DOHH2 (cell line): ENCODE measurements around the gene GLUL.

ENCODE experiments used
- H3F3A ChIP-seq: fragments of 200-600 bp; sonication (generic), shearing (Covaris generic); 2 replicates; pipeline ENCODE4 v1.6.0; 2016; ENCODE audit warnings: antibody characterized with exemption, mild to moderate bottlenecking; ENCODE audit not compliant: control insufficient read depth, insufficient read depth
- H3K27ac ChIP-seq: fragments of 200-600 bp; sonication (generic); 2 replicates; pipeline ENCODE4 v1.5.1; 2014; ENCODE audit warnings: low read depth, mild to moderate bottlenecking, low read length, moderate library complexity
- H3K27me3 ChIP-seq: fragments of 200-600 bp; sonication (generic); 2 replicates; pipeline ENCODE4 v1.6.1; 2014; ENCODE audit warnings: mild to moderate bottlenecking, low read length, mixed read lengths; ENCODE audit not compliant: control insufficient read depth
- H3K36me3 ChIP-seq: fragments of 200-600 bp; sonication (generic); 2 replicates; pipeline ENCODE4 v1.6.1; 2014; ENCODE audit warnings: mild to moderate bottlenecking, low read length, moderate library complexity, mixed read lengths; ENCODE audit not compliant: control insufficient read depth
- H3K4me1 ChIP-seq: fragments of 200-600 bp; sonication (generic); 2 replicates; pipeline ENCODE4 v1.6.1; 2014; ENCODE audit warnings: mild to moderate bottlenecking, low read length, mixed read lengths; ENCODE audit not compliant: control insufficient read depth
- H3K4me2 ChIP-seq: fragments of 200-600 bp; sonication (generic); 2 replicates; pipeline ENCODE4 v1.6.0; 2014; ENCODE audit warnings: mild to moderate bottlenecking, low read length, moderate library complexity
- H3K4me3 ChIP-seq: fragments of 200-600 bp; sonication (generic); 2 replicates; pipeline ENCODE4 v1.5.1; 2014; ENCODE audit warnings: mild to moderate bottlenecking, low read length, mixed read lengths
- H3K79me2 ChIP-seq: fragments of 200-600 bp; sonication (generic); 2 replicates; pipeline ENCODE4 v1.6.1; 2014; ENCODE audit warnings: mild to moderate bottlenecking, low read length, mixed read lengths; ENCODE audit not compliant: control insufficient read depth
- H3K9me2 ChIP-seq: fragments of 200-600 bp; sonication (generic); replicated peaks from 2 replicates; pipeline ENCODE4 v1.6.1; 2014; ENCODE audit warnings: mild to moderate bottlenecking, low read length, mixed read lengths; ENCODE audit not compliant: control insufficient read depth
- H3K9me3 ChIP-seq: fragments of 200-600 bp; sonication (generic); 2 replicates; pipeline ENCODE4 v1.6.1; 2014; ENCODE audit warnings: antibody characterized with exemption, low read length, mixed read lengths; ENCODE audit not compliant: control insufficient read depth, insufficient read depth
- H4K20me1 ChIP-seq: fragments of 200-600 bp; sonication (generic); 2 replicates; pipeline ENCODE4 v1.6.0; 2014; ENCODE audit warnings: low read depth, mild to moderate bottlenecking, antibody characterized with exemption, low read length, moderate library complexity; ENCODE audit not compliant: control insufficient read depth, insufficient read depth
- CTCF ChIP-seq: fragments of 200-600 bp; sonication (generic); IDR thresholded peaks from one replicate; pipeline ENCODE4 v1.5.1; 2014; ENCODE audit warnings: antibody characterized with exemption, mild to moderate bottlenecking, low read depth, low read length; ENCODE audit not compliant: poor library complexity, severe bottlenecking
- EZH2phosphoT487 ChIP-seq: fragments of 200-600 bp; sonication (generic); IDR thresholded peaks from 2 replicates; pipeline ENCODE4 v1.6.1; 2017; ENCODE audit warnings: borderline replicate concordance, mild to moderate bottlenecking, antibody characterized with exemption, low read length, moderate library complexity, mixed read lengths

GLUL gene

GRCh38 chr1:182392050-182393028 is 749 bp upstream of the GLUL start:
- Histone ChIP-seq H3K4me2 (no peak overlapping the region), H3K4me1 (no peaks in the 10 kb centered on the region), H3K27me3 (peaks cover 63% of the 10 kb centered on the region), H4K20me1 (no peaks in the 10 kb centered on the region), H3K36me3 (no peaks in the 10 kb centered on the region), H3K9me3 (no peaks in the 10 kb centered on the region), H3K9me2 (no peaks in the 10 kb centered on the region), H3K27ac (no peak overlapping the region), H3K79me2 (no peaks in the 10 kb centered on the region), H3K4me3 (no peak overlapping the region), H3F3A (no peaks in the 10 kb centered on the region)
- TF ChIP-seq EZH2phosphoT487, result no peak
- no peak for TF ChIP-seq CTCF

- Histone ChIP-seq H3F3A (no peaks in the 10 kb centered on the region), H3K27me3 (peaks cover 61% of the 10 kb centered on the region), H3K4me3 (no peak overlapping the region), H3K27ac (no peak overlapping the region), H3K9me2 (no peaks in the 10 kb centered on the region), H3K36me3 (no peaks in the 10 kb centered on the region), H4K20me1 (no peaks in the 10 kb centered on the region), H3K4me1 (no peaks in the 10 kb centered on the region), H3K79me2 (no peaks in the 10 kb centered on the region), H3K9me3 (no peaks in the 10 kb centered on the region), H3K4me2 (no peak overlapping the region)
- TF ChIP-seq CTCF, result no peak
- TF ChIP-seq EZH2phosphoT487, result no peak
Observed at GRCh38 chr1:182391028-182391361, 595 bp downstream of the GLUL start.

- Histone ChIP-seq H3K36me3 (no peaks in the 10 kb centered on the region), H3K79me2 (no peaks in the 10 kb centered on the region), H3F3A (no peaks in the 10 kb centered on the region), H3K27ac (no peak overlapping the region), H3K4me2 (no peak overlapping the region), H3K4me3 (no peak overlapping the region), H3K9me3 (no peaks in the 10 kb centered on the region), H3K4me1 (no peaks in the 10 kb centered on the region), H3K27me3 (peaks cover 57% of the 10 kb centered on the region), H4K20me1 (no peaks in the 10 kb centered on the region), H3K9me2 (no peaks in the 10 kb centered on the region)
- TF ChIP-seq EZH2phosphoT487 (no peak), CTCF (no peak)
Observed at GRCh38 chr1:182389619-182390047, 2.0 kb downstream of the GLUL start.
